LNCaP clone FGC (cell line): Measurements from ENCODE around the gene SRBD1.

ENCODE experiments used
- DNase-seq: peaks from one replicate; pipeline ENCODE4 v3.0.0-alpha.2; 2011; ENCODE audit warnings: low read depth
- H3K4me3 ChIP-seq: 2 replicates; pipeline ENCODE4 v1.5.1; 2011; ENCODE audit warnings: mild to moderate bottlenecking, low read depth, low read length, control low read depth
- TF ChIP-seq, protein P1 (sequence below): IDR thresholded peaks from 2 replicates; pipeline ENCODE4 v1.5.1; 2012; ENCODE audit warnings: mild to moderate bottlenecking; ENCODE audit not compliant: control insufficient read depth, insufficient read depth; ENCODE audit errors: extremely low read depth

Gene SRBD1

GRCh38 chr2:45399040-45399784, 211.9 kb downstream of the SRBD1 start:
- no peak overlapping the region for H3K4me3 ChIP-seq
- no peak for DNase-seq
- TF ChIP-seq, protein P1, sequence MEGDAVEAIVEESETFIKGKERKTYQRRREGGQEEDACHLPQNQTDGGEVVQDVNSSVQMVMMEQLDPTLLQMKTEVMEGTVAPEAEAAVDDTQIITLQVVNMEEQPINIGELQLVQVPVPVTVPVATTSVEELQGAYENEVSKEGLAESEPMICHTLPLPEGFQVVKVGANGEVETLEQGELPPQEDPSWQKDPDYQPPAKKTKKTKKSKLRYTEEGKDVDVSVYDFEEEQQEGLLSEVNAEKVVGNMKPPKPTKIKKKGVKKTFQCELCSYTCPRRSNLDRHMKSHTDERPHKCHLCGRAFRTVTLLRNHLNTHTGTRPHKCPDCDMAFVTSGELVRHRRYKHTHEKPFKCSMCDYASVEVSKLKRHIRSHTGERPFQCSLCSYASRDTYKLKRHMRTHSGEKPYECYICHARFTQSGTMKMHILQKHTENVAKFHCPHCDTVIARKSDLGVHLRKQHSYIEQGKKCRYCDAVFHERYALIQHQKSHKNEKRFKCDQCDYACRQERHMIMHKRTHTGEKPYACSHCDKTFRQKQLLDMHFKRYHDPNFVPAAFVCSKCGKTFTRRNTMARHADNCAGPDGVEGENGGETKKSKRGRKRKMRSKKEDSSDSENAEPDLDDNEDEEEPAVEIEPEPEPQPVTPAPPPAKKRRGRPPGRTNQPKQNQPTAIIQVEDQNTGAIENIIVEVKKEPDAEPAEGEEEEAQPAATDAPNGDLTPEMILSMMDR: no peak

DNA sequence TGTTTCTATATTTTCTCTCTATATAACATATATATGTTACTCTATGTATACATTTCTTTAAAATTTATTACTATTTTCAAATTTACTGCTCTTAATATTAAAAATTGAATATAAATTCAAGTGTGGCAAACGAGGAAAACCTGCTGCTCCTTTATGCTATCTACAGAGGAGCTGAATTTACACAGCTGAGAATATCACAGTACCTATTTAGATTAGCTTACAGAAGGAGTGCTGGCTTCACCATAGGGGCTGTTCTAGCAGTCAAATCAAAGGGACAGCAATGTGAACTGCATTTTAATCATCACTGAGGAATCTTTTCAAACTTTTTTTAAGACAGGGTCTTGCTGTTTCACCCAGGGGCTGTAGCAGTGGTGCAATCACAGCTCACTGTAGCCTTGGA, 213.8 kb downstream of the SRBD1 start:
- DNase-seq: no peak
- H3K4me3 ChIP-seq: no peak overlapping the region
- TF ChIP-seq, protein P1: no peak

DNA sequence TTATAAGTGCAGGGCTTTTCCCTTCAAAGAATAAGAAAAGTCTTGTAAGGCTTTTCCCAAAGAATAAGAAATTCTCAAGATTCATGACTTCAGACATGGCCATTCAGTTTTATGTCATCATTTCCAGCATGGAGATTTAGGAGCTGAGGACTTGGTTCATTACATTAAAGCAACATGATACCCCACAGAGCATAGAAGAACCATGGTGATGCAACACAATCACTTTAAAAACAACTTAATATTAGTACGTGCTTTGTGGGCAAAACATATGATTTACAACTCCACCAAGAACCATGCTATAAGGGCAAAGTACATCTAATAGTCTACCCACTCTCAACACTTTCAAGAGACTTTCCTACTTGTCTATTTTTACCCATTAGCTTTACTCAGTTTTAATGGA, 214.4 kb downstream of the SRBD1 start:
- DNase-seq: no peak
- TF ChIP-seq, protein P1: no peak

GRCh38 chr2:45394842-45395241, 216.2 kb downstream of the SRBD1 start:
- no peak overlapping the region for H3K4me3 ChIP-seq
- DNase-seq: no peak
- TF ChIP-seq, protein P1: no peak

More for the DNA sequence above, 214.4 kb downstream of the SRBD1 start:
- no peak overlapping the region for H3K4me3 ChIP-seq

DNA sequence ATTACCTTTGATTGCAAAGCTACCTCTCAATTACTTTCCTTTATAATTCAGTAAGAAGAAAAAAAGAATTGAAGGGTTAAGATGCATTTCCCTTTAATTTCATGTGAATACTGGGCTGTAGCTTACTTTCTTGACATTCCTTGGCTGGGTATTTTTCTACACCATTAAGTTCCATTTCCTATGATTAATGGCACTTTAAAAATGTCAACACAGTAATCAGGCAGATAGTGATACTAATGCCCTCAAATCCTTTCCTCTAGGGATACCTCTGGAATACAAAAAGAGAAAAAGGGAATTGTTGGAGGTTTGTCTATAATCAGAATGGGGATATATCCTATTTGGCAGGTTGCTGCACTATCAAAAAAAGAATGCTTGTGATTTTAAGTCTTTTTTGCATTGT, 216.9 kb downstream of the SRBD1 start:
- no peak overlapping the region for H3K4me3 ChIP-seq
- TF ChIP-seq, protein P1: no peak
- no peak for DNase-seq

- DNase-seq: no peak
- TF ChIP-seq, protein P1: no peak
- H3K4me3 ChIP-seq: no peak overlapping the region
Observed at GRCh38 chr2:45391866-45392265, 219.2 kb downstream of the SRBD1 start.

DNA sequence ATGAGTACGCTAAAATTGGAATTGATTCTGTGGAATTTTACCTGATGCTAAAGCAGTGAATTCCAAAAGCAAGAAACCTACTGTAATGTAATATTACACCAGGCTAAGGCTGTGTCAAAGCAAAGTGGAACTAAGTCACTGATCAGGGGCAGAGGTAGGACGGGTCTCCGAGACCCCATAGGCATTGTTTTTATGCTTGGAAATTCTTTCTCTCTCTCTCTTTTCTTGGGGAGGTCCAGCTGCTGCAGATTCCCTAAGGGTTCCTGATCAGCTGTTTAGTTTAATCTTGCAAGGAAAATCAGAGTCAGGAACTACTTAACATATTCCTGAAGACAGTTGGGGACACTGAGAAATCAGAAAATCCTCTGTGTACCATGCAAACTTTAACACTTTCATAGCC, 220.2 kb downstream of the SRBD1 start:
- no peak overlapping the region for H3K4me3 ChIP-seq
- DNase-seq: no peak
- TF ChIP-seq, protein P1: no peak
